SU-DHL-6 (cell line): Measurements from ENCODE around the gene OR52E8.

ENCODE experiments used
- H2AFZ ChIP-seq: fragments of 200-600 bp; sonication (generic); 2 replicates; pipeline ENCODE4 v1.6.1; 2014; ENCODE audit warnings: low read depth, mild to moderate bottlenecking, moderate library complexity, mixed read lengths, antibody characterized with exemption, low read length; ENCODE audit not compliant: severe bottlenecking
- H3F3A ChIP-seq: fragments of 200-600 bp; shearing (Covaris generic); 2 replicates; pipeline ENCODE4 v1.6.0; 2016; ENCODE audit warnings: antibody characterized with exemption, mild to moderate bottlenecking; ENCODE audit not compliant: insufficient read depth
- H3K27ac ChIP-seq: fragments of 200-600 bp; sonication (generic); 2 replicates; pipeline ENCODE4 v1.5.1; 2016; ENCODE audit warnings: low read depth, mild to moderate bottlenecking, low read length, moderate library complexity, mixed read lengths
- H3K27me3 ChIP-seq: fragments of 200-600 bp; sonication (generic), shearing (Covaris generic); 2 replicates; pipeline ENCODE4 v1.6.0; 2014; ENCODE audit warnings: mild to moderate bottlenecking, low read length
- H3K36me3 ChIP-seq: fragments of 200-600 bp; sonication (generic); 2 replicates; pipeline ENCODE4 v1.6.1; 2014; ENCODE audit warnings: mild to moderate bottlenecking, low read length, mixed read lengths
- H3K4me2 ChIP-seq: fragments of 300-600, 200-600 bp; shearing (Covaris generic), sonication (generic); 2 replicates; pipeline ENCODE4 v1.6.0; 2014; ENCODE audit warnings: low read length, low read depth, mild to moderate bottlenecking; ENCODE audit not compliant: poor library complexity, severe bottlenecking
- H3K4me3 ChIP-seq: fragments of 200-600 bp; sonication (generic); 2 replicates; pipeline ENCODE4 v1.5.1; 2014; ENCODE audit warnings: antibody characterized with exemption, low read length, mild to moderate bottlenecking, mixed read lengths; ENCODE audit not compliant: insufficient read depth, poor library complexity, severe bottlenecking
- H3K79me2 ChIP-seq: fragments of 200-600 bp; sonication (generic); 2 replicates; pipeline ENCODE4 v1.6.1; 2014; ENCODE audit warnings: mild to moderate bottlenecking, low read length, moderate library complexity; ENCODE audit not compliant: insufficient read depth
- H3K9ac ChIP-seq: fragments of 200-600 bp; sonication (generic); 2 replicates; pipeline ENCODE4 v1.7.0; 2014; ENCODE audit warnings: mild to moderate bottlenecking, low read length
- H3K9me2 ChIP-seq: fragments of 200-600 bp; sonication (generic); replicated peaks from 2 replicates; pipeline ENCODE4 v1.6.1; 2014; ENCODE audit warnings: low read length; ENCODE audit not compliant: insufficient read depth
- H3K9me3 ChIP-seq: fragments of 200-600 bp; sonication (generic); 2 replicates; pipeline ENCODE4 v1.6.1; 2014; ENCODE audit warnings: low read length, mixed read lengths; ENCODE audit not compliant: insufficient read depth
- H4K20me1 ChIP-seq: fragments of 200-600 bp; sonication (generic); 2 replicates; pipeline ENCODE4 v1.6.1; 2014; ENCODE audit warnings: low read depth, mild to moderate bottlenecking, antibody characterized with exemption, low read length, moderate library complexity, mixed read lengths
- EZH2phosphoT487 ChIP-seq: fragments of 200-600 bp; sonication (generic), shearing (Covaris generic); conservative IDR thresholded peaks from 2 replicates; pipeline ENCODE4 v1.6.1; 2018; ENCODE audit warnings: mild to moderate bottlenecking, antibody characterized with exemption, low read length, moderate library complexity, mixed read lengths
- TF ChIP-seq, protein P1 (sequence below): fragments of 200-600 bp; sonication (generic); IDR thresholded peaks from one replicate; pipeline ENCODE4 v1.5.1; 2017; ENCODE audit warnings: antibody characterized with exemption, mild to moderate bottlenecking, low read length, moderate library complexity; ENCODE audit not compliant: insufficient read depth, poor library complexity, severe bottlenecking

The OR52E8 gene

DNA sequence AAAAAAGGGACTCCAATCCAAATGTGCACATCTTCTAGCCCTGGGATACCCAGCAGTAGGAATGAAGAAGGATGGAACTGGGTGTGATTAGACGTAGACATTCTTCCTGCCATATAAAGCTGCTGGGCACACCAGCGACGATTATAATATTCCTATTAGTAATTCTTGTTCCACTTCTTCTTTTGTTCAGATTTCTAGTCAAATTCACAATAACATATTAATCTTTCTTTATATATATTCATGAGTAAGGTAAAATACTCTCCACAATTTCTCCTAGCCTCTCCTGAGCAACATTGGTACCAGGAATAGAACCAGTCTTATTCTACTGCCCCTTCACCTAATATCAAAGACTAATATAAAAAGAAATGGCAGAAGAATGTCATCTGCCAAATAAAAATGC, at the start of gene OR52E8:
TSS of gene OR52E8 (minus strand) at position 101 of the 400 bp plus-strand sequence. CDS start at position 101, 0 bp downstream.
- Histone ChIP-seq H3K36me3 (no peaks in the 10 kb centered on the region), H3K9ac (no peak within 1 kb of the TSS), H3K27me3 (no peaks in the 10 kb centered on the region), H3F3A (no peaks in the 10 kb centered on the region), H3K27ac (no peak within 1 kb of the TSS), H4K20me1 (no peaks in the 10 kb centered on the region), H3K4me3 (no peak within 1 kb of the TSS), H3K9me2 (no peaks in the 10 kb centered on the region), H3K79me2 (no peaks in the 10 kb centered on the region), H2AFZ (no peak within 1 kb of the TSS), H3K9me3 (no peaks in the 10 kb centered on the region), H3K4me2 (no peak within 1 kb of the TSS)
- TF ChIP-seq, protein P1, sequence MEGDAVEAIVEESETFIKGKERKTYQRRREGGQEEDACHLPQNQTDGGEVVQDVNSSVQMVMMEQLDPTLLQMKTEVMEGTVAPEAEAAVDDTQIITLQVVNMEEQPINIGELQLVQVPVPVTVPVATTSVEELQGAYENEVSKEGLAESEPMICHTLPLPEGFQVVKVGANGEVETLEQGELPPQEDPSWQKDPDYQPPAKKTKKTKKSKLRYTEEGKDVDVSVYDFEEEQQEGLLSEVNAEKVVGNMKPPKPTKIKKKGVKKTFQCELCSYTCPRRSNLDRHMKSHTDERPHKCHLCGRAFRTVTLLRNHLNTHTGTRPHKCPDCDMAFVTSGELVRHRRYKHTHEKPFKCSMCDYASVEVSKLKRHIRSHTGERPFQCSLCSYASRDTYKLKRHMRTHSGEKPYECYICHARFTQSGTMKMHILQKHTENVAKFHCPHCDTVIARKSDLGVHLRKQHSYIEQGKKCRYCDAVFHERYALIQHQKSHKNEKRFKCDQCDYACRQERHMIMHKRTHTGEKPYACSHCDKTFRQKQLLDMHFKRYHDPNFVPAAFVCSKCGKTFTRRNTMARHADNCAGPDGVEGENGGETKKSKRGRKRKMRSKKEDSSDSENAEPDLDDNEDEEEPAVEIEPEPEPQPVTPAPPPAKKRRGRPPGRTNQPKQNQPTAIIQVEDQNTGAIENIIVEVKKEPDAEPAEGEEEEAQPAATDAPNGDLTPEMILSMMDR, result no peak
- TF ChIP-seq EZH2phosphoT487, result no peak

DNA sequence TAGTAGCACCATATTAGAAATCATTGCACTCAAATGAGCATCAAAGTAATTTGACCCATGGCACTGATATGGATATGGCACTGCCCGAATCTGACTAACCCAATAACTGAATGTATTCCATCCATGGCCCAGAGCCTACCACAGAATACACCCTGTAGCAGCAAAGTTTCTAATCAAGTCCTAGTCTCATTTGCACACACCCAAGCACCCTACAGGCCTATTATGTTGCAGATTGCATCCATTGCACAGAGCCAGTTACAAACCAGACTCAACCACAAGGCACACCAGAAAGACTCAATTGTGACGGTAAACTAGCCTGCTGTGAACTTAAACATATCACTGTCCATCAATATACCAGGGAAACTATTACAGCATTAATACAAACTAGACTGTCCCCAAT, 42.0 kb upstream of the OR52E8 start:
- H3K9me2 ChIP-seq, result no peaks in the 10 kb centered on the region
- H3K4me2 ChIP-seq, result no peak overlapping the region
- H3K9ac ChIP-seq, result no peak overlapping the region
- H3K9me3 ChIP-seq, result no peaks in the 10 kb centered on the region
- H3K36me3 ChIP-seq, result no peaks in the 10 kb centered on the region
- no peaks in the 10 kb centered on the region for H3K79me2 ChIP-seq
- H3K4me3 ChIP-seq, result no peak overlapping the region
- no peaks in the 10 kb centered on the region for H4K20me1 ChIP-seq
- TF ChIP-seq, protein P1, result no peak
- TF ChIP-seq EZH2phosphoT487, result no peak
- no peak overlapping the region for H3K27ac ChIP-seq
- no peaks in the 10 kb centered on the region for H3F3A ChIP-seq
- no peaks in the 10 kb centered on the region for H3K27me3 ChIP-seq
- H2AFZ ChIP-seq, result no peak overlapping the region

DNA sequence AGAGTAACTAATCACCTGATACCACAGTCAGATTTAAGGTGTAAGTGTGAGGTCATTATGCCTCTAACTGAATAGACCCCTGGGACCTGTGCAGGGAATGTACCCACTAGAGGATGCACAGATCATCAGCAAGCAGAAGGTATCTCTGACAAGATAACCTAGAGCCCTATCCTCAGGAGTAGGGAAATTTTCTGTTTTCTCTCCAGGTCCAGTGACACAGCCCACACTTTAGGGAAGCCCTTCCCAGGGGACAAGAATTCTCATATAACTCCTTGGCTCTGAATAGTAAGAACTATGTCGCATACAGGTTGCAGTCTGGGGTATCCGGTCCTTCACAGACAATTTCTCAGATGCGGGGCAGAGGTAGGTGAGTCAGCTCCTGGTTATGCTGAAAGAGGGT, 35.4 kb upstream of the OR52E8 start, which contains the start of gene OR52E5:
TSS of gene OR52E5 (plus strand) at position 301 of the 400 bp plus-strand sequence. CDS start 7,569 bp downstream, outside the sequence.
- Histone ChIP-seq H3K27ac (no peak within 1 kb of the TSS), H3K9me2 (no peaks in the 10 kb centered on the region), H3K36me3 (no peaks in the 10 kb centered on the region), H3K4me3 (no peak within 1 kb of the TSS), H4K20me1 (peaks cover 5% of the 10 kb centered on the region; the same call in 1 of the 2 replicates), H3K27me3 (no peaks in the 10 kb centered on the region), H3F3A (no peaks in the 10 kb centered on the region), H3K9ac (no peak within 1 kb of the TSS), H2AFZ (no peak within 1 kb of the TSS), H3K4me2 (no peak within 1 kb of the TSS), H3K9me3 (no peaks in the 10 kb centered on the region), H3K79me2 (no peaks in the 10 kb centered on the region)
- TF ChIP-seq EZH2phosphoT487, result no peak
- TF ChIP-seq, protein P1, result no peak
